ENCODE data around the gene ADA. TPM values are rescaled to one million over a fixed set of nuclear protein-coding genes. Genes with fewer than 3 reads are reported as not detected.
A peak's percentile ranks its signal among the peaks of the same experiment; 100 is the strongest.

Gene ADA
- total and polyA plus RNA-seq, 2 of the 13 experiments (the other 11 are each of a cell fraction or from before 2014, with no cell fraction given) = 2.5 to 11.3 TPM

DNA sequence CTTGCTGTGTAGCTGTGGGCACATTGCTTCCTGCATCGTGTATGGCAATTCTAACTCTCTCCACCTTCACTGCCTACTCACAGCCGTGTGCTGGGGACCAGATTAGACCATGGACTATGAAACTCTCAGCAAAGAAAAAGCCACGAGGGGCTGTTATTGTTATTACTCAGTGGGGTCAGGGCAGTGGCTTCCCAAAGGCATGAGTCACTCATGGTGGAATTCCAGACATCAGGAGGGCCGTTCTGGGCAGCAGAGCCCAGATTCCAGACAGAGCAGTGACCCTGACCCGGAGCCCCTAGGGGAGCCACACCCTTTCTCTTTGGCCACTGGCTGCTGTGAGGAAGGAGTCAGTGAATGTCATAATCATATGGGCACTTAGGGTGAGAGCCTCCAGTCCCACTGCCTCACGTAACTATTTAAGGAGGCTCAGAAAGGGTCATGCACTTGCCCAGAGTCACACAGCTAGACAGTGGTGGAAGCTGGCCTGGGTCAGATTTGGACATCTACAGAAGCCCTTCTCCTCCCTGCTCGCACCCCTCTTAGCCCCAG is 41.5 kb upstream of the ADA start (continued):
- no peak; the same call in 1 of the 2 replicates for TF ChIP-seq ZNF205 (CRISPR knock-in tag; IDR thresholded peaks at IDR 0.05)
- TF ChIP-seq HMG20B (CRISPR knock-in tag; conservative IDR thresholded peaks at IDR 0.05) = 0 out of 2 replicates have a peak, but pooled peaks have one; percentile 25
- TF ChIP-seq, protein P1, sequence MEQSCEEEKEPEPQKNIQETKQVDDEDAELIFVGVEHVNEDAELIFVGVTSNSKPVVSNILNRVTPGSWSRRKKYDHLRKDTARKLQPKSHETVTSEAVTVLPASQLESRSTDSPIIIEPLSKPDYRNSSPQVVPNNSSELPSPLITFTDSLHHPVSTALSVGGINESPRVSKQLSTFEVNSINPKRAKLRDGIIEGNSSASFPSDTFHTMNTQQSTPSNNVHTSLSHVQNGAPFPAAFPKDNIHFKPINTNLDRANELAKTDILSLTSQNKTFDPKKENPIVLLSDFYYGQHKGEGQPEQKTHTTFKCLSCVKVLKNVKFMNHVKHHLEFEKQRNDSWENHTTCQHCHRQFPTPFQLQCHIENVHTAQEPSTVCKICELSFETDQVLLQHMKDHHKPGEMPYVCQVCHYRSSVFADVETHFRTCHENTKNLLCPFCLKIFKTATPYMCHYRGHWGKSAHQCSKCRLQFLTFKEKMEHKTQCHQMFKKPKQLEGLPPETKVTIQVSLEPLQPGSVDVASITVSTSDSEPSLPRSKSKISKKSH (CRISPR knock-in tag; IDR thresholded peaks at IDR 0.05; ENCODE audit: borderline replicate concordance) = no peak
- TF ChIP-seq, protein P2, sequence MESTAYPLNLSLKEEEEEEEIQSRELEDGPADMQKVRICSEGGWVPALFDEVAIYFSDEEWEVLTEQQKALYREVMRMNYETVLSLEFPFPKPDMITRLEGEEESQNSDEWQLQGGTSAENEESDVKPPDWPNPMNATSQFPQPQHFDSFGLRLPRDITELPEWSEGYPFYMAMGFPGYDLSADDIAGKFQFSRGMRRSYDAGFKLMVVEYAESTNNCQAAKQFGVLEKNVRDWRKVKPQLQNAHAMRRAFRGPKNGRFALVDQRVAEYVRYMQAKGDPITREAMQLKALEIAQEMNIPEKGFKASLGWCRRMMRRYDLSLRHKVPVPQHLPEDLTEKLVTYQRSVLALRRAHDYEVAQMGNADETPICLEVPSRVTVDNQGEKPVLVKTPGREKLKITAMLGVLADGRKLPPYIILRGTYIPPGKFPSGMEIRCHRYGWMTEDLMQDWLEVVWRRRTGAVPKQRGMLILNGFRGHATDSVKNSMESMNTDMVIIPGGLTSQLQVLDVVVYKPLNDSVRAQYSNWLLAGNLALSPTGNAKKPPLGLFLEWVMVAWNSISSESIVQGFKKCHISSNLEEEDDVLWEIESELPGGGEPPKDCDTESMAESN (CRISPR knock-in tag; conservative IDR thresholded peaks at IDR 0.05) = no peak
- TF ChIP-seq, protein P3, sequence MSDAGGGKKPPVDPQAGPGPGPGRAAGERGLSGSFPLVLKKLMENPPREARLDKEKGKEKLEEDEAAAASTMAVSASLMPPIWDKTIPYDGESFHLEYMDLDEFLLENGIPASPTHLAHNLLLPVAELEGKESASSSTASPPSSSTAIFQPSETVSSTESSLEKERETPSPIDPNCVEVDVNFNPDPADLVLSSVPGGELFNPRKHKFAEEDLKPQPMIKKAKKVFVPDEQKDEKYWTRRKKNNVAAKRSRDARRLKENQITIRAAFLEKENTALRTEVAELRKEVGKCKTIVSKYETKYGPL (CRISPR knock-in tag; IDR thresholded peaks at IDR 0.05) = no peak
- TF ChIP-seq PHB2 (IDR thresholded peaks at IDR 0.05; ENCODE audit: partially characterized antibody) = no peak
- TF ChIP-seq FOXK2 (IDR thresholded peaks at IDR 0.05) = peak; percentile 80
- TF ChIP-seq XRCC5 (optimal IDR thresholded peaks at IDR 0.05; ENCODE audit: low read length) = peak; percentile 60
- no peak for TF ChIP-seq ZNF562 (CRISPR knock-in tag; IDR thresholded peaks at IDR 0.05; ENCODE audit: borderline replicate concordance)
- peak; percentile 54; the same call in 1 of the 2 replicates for TF ChIP-seq ZNF605 (CRISPR knock-in tag; IDR thresholded peaks at IDR 0.05)
- no peak for TF ChIP-seq ZNF256 (CRISPR knock-in tag; conservative IDR thresholded peaks at IDR 0.05)
- TF ChIP-seq SNRNP70 (IDR thresholded peaks at IDR 0.05; ENCODE audit: low read depth, low read length) = no peak
- TF ChIP-seq, protein P4, sequence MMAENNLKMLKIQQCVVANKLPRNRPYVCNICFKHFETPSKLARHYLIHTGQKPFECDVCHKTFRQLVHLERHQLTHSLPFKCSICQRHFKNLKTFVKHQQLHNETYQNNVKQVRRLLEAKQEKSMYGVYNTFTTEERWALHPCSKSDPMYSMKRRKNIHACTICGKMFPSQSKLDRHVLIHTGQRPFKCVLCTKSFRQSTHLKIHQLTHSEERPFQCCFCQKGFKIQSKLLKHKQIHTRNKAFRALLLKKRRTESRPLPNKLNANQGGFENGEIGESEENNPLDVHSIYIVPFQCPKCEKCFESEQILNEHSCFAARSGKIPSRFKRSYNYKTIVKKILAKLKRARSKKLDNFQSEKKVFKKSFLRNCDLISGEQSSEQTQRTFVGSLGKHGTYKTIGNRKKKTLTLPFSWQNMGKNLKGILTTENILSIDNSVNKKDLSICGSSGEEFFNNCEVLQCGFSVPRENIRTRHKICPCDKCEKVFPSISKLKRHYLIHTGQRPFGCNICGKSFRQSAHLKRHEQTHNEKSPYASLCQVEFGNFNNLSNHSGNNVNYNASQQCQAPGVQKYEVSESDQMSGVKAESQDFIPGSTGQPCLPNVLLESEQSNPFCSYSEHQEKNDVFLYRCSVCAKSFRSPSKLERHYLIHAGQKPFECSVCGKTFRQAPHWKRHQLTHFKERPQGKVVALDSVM (CRISPR knock-in tag; IDR thresholded peaks at IDR 0.05) = no peak
- TF ChIP-seq HDAC1 (CRISPR knock-in tag; IDR thresholded peaks at IDR 0.05) = no peak; the same call in 1 of the 2 replicates
- TF ChIP-seq SP4 (CRISPR knock-in tag; IDR thresholded peaks at IDR 0.05) = no peak
- TF ChIP-seq, protein P5, sequence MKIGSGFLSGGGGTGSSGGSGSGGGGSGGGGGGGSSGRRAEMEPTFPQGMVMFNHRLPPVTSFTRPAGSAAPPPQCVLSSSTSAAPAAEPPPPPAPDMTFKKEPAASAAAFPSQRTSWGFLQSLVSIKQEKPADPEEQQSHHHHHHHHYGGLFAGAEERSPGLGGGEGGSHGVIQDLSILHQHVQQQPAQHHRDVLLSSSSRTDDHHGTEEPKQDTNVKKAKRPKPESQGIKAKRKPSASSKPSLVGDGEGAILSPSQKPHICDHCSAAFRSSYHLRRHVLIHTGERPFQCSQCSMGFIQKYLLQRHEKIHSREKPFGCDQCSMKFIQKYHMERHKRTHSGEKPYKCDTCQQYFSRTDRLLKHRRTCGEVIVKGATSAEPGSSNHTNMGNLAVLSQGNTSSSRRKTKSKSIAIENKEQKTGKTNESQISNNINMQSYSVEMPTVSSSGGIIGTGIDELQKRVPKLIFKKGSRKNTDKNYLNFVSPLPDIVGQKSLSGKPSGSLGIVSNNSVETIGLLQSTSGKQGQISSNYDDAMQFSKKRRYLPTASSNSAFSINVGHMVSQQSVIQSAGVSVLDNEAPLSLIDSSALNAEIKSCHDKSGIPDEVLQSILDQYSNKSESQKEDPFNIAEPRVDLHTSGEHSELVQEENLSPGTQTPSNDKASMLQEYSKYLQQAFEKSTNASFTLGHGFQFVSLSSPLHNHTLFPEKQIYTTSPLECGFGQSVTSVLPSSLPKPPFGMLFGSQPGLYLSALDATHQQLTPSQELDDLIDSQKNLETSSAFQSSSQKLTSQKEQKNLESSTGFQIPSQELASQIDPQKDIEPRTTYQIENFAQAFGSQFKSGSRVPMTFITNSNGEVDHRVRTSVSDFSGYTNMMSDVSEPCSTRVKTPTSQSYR (CRISPR knock-in tag; IDR thresholded peaks at IDR 0.05; ENCODE audit: borderline replicate concordance) = no peak
- TF ChIP-seq, protein P6, sequence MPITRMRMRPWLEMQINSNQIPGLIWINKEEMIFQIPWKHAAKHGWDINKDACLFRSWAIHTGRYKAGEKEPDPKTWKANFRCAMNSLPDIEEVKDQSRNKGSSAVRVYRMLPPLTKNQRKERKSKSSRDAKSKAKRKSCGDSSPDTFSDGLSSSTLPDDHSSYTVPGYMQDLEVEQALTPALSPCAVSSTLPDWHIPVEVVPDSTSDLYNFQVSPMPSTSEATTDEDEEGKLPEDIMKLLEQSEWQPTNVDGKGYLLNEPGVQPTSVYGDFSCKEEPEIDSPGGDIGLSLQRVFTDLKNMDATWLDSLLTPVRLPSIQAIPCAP (CRISPR knock-in tag; IDR thresholded peaks at IDR 0.05; ENCODE audit: low read depth) = no peak
- TF ChIP-seq ZNF761 (CRISPR knock-in tag; conservative IDR thresholded peaks at IDR 0.05) = no peak
- TF ChIP-seq ZFX (CRISPR knock-in tag; IDR thresholded peaks at IDR 0.05; ENCODE audit: low read depth) = no peak
- TF ChIP-seq ZNF619 (CRISPR knock-in tag; IDR thresholded peaks at IDR 0.05) = no peak

Data from HepG2 (cell line).